CD4-positive, alpha-beta T cell treated with Interleukin-10 for 1 hour (primary cell): ENCODE data around the gene OR13D1.
"Not testable (repeated sequence)": the region's sequence is repeated elsewhere in the genome, so short reads cannot be mapped to it uniquely, and the experiment has no call there.

Experiments
- DNase-seq: peaks from one replicate; pipeline ENCODE4 v3.0.0-alpha.2; 2020

The OR13D1 gene

GRCh38 chr9:104694218-104694617 lies at the start of gene OR13D1:
OR13D1 (plus strand) TSS chr9:104694518; CDS start chr9:104694518, 0 bp downstream.
- no peak for DNase-seq

DNA sequence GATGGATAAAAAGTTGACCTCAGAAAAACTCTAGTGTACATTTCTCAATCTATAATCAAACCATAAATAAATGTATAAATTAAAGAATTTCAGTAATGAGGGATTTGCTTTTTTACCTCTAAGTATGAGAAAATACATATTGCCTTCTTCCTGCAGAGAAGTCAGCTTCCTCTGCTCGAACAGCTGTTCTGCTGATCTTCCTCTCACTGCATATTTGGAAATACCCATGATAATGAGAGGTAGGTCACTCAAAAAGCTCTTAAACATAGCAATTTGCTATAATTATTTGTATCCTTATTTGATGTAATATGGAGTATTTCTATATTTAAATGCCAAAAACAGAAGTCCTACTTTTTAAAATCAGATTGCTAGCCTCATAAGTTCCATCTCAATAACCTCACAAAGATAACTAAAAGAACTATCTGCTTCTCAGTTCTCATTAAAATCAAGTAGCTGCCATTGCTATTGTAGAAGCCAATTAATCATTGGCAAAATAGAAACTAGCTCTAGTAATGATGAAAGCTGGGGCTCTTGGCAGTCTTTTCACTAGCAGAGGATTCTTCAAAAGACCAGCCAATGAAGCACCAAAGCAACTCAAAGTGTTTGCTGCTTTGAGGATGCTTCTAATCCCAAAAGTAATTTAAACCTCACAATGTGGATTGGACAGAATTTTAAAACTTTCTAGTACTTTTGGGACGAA lies 35.7 kb upstream of the OR13D1 start:
- DNase-seq = no peak

DNA sequence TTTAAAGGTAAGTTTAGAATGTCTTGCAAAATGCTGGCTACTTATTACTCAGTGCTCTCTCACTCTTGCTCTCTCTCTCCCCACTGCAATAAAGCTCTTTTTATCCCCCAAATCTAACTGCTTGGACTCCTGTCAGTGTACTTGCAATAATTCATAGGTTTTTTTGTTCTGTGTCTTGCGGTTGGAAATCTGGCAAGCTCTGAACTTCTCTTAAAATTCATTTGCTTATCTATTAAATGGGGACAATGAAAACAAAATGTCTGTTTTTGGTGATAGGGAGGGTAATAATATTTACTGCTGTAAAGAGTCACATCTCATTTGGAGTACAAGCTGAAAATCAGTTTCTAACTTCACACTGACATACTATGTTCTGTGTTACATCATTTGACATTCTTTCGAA lies 18.7 kb upstream of the OR13D1 start:
- DNase-seq = no peak

DNA sequence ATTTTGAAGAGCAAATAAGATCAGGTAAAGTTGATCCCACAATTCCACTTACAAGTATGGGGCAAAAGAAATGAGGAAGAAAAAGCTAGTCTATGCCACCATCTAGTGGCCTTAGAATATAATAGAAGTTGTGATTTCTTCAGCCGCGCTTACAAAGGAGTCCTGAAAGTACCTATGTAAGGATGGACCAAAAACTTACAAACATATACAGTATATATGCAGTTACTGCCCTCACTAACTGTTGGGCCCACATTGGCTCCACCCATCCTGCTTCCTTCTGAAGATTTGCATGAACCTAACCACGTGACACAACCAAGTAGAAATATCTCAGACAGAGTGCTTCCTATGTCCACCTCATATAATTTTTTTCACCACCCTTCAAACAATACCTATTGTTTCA lies 11.7 kb upstream of the OR13D1 start:
- peak; percentile 14 for DNase-seq

- no peak for DNase-seq
Measured at GRCh38 chr9:104686081-104686480, 8.2 kb upstream of the OR13D1 start.

- no peak for DNase-seq
Measured at GRCh38 chr9:104700306-104700705, 6.0 kb downstream of the OR13D1 start.

GRCh38 chr9:104708737-104709136 lies 14.4 kb downstream of the OR13D1 start:
- DNase-seq = not testable (repeated sequence)

- no peak for DNase-seq
Measured at GRCh38 chr9:104711604-104712003, 17.3 kb downstream of the OR13D1 start.

- DNase-seq = no peak
Measured at GRCh38 chr9:104725014-104725413, 30.7 kb downstream of the OR13D1 start.

- no peak for DNase-seq
Measured at GRCh38 chr9:104738452-104738851, 44.1 kb downstream of the OR13D1 start.

- DNase-seq = no peak
Measured at GRCh38 chr9:104740621-104741020, 46.3 kb downstream of the OR13D1 start.

- peak; percentile 80 for DNase-seq
Measured at GRCh38 chr9:104743376-104743985, 49.2 kb downstream of the OR13D1 start.
